Daoy (cell line): ENCODE data around the gene AUH. TPM values are rescaled to one million over a fixed set of nuclear protein-coding genes. Genes with fewer than 3 reads are reported as not detected.
"Not testable (repeated sequence)": the region's sequence is repeated elsewhere in the genome, so short reads cannot be mapped to it uniquely, and the experiment has no call there.

Source experiments
- DNase-seq: peaks from one replicate; pipeline ENCODE4 v3.0.0-alpha.2; 2015; ENCODE audit warnings: low read depth
- total RNA-seq: library from RNA; depleted of rRNA; stranded (reverse); fragments of >200 nt; shearing (Covaris generic); gene quantifications from 2 replicates; pipeline ENCODE4 v1.2.3, GENCODE V29; 2014; rRNA removed

Gene AUH, protein sequence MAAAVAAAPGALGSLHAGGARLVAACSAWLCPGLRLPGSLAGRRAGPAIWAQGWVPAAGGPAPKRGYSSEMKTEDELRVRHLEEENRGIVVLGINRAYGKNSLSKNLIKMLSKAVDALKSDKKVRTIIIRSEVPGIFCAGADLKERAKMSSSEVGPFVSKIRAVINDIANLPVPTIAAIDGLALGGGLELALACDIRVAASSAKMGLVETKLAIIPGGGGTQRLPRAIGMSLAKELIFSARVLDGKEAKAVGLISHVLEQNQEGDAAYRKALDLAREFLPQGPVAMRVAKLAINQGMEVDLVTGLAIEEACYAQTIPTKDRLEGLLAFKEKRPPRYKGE
- total RNA-seq: 21.4 and 29.0 TPM in 2 replicates

DNA sequence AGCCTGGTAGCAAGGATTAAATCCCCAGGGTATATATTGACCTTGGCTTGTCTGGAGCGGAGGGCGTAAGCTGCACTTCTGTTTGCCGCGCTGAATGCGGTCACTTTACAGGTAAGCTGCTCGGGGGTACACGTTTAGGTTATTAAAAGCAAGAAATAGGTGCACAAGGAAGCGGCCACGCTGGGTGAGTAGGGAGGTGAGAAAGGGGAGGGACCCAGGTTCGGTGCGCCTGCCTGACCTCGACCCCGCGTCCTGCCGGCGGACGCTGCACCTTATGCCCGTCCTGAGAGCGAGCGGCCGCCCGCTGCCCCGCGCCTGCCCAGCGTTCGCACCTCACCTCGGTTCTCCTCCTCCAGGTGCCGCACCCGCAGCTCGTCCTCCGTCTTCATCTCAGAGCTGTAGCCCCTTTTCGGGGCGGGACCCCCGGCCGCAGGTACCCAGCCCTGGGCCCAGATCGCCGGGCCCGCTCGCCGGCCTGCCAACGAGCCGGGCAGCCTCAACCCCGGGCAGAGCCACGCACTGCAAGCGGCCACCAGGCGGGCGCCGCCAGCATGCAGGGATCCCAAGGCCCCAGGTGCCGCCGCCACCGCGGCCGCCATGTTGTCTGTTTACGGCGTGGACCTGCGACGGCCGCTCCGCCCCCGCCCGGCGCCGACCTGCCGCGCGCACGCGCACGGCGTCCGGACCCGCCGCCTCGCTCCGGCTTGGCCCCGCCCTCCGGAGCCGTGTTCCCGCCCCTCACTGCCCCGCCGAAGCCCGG, at the start of gene AUH:
TSS of gene AUH (minus strand) at position 628 of the 760 bp plus-strand sequence. CDS start at position 599, 29 bp downstream.
- DNase-seq: peak; percentile 93

DNA sequence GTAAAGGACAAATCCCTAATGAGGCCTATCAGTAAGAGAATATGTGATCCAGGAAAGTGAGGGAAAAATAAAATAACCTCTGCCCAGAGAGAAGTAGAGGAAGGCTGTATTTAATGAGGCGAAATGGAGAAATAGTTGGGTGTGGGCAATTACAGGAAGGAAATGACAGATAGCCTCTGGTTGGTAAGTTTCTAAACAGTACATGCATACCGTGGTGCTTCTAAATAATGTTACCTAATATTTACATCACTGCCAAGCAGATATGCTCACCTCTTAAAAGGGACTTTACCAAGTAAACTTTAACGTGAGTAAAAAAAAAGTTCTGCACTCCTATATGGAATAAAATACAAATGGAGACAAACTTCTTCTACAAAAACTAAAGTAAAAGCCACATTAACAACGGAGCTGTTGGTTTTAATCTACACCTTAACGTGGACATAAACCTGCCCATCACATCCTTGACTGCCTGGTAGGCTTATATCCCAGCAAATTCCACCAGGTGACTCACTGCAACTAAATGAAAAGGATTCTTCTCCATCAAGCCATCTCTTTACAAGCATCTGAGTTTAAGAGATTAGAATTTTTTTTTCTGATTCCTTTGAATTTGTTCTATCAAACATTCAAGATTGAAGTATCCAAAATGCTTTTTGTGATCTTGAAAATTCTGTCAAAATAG, 49.5 kb upstream of the AUH start:
- DNase-seq: no peak

DNA sequence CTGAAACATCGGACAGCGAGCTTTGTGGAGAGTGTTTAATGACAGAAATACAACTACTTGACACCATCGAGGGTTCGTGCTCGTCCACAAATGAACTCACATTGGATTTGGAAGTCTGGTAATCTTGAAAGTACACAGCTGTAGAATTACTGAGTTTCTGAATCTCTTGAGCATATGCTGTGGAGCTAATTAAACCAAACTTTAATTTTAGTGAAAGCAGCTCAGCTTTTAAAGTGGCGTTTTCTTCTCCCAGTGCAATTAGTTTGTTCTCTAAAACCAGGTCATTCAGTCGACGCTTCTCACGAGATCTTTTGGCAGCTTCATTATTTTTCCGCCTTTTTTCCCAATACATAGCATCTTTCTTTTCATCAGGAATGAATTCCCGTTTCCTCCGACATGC, 48.4 kb upstream of the AUH start:
- DNase-seq: no peak

DNA sequence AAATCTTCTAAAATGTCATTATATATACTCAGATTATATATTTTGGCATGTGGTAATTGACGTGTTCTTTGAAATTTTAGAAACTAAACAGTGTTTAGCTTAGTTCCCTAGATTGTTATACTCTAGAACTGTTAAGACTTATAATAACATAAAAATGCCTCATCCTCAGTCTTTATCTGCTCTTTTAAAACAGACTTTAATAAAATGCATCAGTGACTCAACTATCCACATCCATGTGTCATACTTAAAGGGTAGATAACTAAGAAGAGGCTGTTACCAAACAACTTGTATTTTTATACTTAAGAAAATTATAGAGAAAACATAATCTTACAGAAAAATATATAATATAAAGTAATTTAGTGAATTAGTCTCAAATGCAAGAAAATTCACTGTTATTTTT, 46.8 kb upstream of the AUH start:
- DNase-seq: no peak

DNA sequence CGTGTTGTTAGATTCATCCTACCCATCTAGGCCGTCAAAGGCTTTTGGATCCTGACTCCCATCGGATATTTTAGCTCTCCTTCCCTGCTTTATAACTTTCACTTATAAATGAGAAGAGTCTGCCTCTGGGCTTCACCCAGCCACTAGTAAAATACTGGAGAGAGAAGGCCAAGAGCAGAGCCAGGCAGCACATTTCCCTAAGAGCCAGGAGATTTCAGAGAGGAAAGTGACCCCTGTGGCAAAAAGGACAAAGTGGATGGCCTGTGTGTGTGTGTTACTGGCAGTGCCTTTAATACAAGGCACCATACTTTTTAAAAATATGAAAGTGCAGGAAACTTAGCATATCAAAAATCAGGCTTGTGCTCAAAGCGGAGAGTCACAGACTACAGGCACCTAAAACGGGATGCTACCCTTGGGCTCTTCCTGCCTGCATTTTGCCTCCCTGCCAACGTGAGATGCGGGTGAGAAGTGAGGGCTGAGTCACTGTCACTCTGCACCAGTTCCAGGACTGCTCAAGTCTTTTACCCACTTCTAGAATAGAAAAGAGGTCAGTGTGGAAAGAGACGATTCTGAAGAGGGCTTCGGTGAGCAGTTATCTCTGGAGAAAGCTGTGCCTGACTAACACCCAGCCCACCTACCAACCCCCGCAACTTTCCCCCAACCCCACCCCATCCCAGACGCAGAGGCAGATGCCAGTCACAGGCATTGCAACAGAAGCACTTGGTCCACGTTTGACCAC, 46.0 kb upstream of the AUH start:
- peak; percentile 57 for DNase-seq

DNA sequence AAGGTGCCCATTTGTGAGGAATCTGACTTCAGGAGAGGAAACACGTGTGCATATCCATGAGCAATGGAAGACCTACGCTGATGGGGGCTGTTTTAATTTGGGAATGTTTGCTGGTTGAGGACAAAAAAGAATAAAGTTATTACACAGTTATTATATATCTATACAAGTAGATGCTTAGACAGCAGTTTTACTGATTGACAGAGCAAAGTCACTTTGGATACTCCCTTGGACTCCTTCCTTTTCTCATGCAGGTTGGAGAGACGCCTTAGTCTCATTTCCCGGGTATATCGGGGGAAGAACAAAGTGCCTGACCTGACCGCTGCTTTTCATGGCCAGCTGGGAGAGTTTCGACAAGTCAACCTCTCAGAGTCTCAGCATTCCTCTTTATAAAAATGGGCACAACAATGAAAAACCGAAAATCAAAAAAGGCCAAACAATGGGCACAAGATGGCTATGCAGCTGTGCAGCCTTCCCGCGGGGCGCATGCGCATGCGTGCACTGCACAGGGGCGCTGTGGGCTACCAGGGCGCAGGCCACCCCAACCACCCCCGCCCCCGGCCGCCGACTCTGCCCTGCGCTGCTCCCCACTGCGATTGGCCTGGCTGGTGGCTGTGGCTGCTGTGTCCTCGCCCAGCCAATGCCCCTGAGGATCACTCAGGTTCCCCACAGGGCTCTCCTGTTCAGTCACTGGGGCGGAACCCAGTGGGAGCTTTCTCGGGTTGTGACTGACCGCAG, 43.8 kb upstream of the AUH start:
- no peak for DNase-seq

DNA sequence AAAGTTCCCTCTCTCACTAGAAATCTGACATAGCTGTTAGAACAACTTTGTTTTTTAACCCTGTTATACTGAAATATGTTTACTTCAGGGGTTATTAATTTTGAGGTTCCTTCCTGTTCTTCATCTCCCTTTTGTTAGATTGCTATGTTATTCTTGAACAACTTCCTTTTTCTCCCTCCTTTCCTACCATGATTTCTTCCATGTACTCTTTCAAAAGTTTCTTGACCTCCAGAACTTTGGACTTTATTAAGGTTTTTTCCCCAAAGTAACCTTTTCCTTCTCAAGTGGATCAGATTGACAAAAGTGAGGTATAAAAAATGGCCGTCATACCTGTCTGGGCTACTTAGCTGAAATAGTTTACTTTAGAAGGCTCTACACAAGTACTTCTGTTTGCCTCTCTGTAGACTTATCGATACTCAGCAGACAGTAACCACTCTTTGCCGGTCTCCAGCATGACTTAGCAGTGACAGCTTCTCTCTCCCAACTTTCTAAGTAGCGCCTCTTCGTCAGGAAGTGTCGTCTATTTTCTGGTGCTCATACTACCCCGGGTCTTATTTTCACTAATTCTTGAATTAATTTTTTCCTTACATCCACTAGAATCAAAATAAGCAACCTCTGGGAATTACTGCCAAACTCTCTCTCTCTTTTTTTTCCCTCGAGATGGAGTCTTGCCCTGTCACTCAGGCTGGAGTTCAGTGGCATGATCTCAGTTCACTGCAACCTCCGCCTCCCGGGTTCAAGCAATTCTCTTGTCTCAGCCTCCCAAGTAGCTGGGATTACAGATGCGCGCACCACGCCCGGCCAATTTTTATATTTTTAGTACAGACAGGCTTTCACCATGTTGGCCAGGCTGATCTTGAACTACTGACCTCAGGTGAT, 42.2 kb upstream of the AUH start:
- no peak for DNase-seq

DNA sequence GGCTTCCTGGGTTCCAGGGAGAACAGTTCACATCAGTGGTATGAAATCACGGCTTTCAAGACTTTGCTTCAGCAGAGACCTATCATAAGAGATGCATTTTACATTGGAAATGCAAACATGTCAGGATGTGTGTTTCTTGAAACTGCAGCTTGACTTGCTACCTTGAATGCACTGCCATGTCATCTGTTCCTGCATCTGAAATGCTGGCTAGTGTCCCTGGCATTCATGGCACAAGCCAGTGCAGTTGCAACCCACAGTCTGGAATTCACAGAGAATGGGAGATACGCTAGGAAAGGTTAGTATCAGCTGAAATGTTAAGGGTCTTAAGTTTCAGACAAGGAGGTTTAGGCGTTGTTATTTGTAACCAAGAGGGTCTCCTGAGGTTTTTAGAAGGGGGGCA, 37.2 kb upstream of the AUH start:
- DNase-seq: no peak

DNA sequence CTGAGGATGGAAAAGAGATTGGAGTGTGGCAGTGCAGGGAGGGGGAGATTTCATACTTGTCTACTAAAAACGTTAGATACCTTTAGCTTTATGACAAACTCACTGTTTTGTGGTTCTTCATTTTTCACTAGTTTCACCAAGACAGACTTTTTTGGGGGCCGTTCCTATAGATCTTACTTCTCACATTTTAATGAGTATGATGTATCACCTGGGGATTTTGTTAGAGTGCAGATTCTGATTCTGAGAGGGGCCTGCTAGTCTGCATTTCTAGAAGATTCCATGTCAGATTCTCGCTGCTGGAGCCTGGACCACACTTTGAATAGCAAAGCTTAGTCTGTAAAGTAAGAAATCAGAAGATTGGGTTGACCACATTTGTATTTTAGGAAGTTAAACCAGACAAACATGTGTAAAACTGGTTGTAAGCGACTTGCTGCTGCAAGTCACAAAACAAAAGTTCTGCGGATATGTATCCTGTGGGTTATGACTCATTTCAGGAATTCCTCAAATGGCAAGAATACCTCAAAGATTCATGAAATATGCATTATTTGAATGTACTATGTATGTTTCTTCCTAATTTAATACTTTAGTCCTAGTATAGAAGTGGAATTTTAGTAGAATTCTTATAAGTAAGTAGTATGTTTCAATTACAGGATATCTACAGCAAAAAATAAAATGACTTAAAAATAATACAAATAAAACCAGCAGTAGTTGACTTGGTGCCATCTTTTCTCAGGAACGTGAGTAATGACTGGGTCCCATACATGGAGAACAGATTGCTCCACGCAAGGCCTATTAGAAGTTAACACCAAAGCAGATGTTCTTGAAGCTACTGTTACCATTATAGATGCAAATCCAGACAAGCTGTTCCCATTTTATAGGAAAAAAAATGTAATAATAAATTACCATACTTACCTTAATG, 34.1 kb upstream of the AUH start:
- peak; percentile 66 for DNase-seq

DNA sequence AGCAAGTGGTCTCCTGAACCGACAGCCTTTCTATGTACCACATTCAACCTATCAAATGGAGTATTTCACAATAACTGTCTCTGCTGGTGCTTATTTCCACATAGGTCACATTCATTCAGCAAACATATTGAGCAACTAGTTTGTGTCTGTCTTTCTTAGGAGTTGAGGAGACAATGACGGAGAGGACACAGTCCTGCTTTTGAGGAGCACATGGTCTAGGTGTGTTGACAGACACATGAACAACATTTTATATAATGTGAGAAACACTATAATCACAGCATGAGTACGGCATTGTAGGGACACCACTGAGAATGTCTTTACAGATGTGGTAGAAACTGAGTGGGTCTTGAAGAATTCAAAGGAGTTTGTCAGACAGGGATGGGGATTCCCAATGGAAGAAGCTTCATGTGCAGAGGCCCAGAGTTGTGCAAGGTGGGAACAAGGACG, 33.4 kb upstream of the AUH start:
- peak; percentile 13 for DNase-seq

DNA sequence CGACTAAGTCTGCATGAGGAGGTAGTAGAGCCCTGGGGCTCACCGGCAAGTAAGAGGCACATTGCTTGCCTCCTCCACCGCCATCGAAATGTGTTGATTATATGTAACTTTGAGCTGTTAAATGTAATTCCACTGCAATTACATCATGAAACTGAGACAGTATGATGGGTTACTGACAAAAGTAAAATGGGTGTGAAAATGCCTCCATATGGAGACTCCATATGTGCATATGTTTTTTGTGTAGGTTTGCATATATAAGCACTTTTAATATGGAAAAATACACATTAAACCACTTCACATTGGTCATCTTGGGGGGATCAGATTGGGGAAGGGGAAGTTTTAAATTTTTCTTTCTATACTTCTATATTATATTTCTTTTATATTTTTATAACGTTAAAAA, 32.1 kb upstream of the AUH start:
- DNase-seq: no peak

DNA sequence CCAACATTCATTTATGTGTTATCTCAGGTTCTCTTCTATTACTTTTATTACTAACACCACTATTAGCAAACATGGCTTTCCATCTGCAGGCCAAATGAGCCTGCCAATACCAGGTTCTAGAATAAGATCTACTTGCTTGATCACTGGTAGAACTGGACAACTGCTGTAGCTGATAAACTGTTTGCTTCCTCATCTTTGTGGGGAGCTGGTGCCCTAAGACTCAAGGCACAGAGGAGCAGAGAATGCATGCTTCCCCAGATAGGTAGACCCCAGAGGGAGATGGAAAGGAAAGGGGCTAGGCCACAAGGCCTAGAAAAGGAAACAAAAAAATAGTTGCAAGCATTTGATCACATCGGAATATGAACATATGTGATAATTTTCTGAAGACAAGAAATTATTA, 30.7 kb upstream of the AUH start:
- no peak for DNase-seq

DNA sequence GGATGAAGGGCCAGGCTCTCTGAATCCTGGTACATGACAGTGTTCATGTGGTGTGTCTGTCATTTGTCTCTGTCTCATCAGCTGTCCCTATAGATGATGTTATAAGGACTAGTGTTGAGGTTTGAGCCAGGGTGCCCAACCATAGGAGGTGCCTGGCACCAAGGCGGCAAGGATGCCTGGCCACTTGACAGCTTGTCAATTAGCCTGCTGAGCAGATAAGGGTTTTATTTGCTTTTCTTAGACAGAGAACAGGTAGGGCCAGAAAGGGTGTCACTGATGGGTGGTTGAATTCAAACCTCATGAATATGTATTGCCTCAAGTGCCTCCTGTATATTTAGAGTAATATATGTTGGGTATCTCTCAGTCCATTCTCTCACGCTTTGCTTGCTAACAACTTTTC, 30.1 kb upstream of the AUH start:
- no peak for DNase-seq

DNA sequence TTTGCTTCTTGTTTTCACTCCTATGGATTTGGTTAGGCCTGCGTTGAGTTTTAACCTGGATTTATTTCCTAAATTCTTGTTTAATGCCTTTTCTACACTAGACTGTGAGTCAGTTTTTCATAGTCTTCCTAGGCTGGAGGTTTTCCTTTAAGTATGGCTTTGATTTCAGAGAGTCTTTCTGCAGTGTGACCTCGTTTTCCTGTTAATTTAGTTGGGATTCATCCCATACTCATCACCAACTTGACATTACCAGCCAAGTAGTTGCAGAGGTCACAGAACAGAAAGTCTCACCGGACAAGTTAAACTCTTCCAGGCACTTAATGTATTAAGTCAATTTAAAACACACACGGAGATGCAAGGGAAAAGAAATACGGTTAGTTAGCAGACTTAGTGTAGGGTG, 29.7 kb upstream of the AUH start:
- DNase-seq: peak; percentile 11

DNA sequence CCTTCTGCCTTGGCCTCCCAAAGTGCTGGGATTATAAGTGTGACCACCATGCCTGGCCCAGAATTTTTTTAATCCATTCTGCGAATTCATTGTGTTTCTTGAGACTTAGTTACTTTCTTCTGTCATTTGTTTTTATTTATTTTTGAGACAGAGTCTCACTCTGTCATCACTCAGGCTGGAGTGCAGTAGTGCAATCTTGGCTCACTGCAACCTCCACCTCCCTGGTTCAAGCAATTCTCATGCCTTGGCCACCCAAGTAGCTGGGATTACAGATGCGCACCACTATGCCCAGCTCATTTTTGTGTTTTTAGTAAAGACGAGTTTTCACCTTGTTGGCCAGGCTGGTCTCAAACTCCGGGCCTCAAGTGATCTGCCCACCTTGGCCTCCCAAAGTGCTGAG, 28.0 kb upstream of the AUH start:
- DNase-seq: not testable (repeated sequence)

DNA sequence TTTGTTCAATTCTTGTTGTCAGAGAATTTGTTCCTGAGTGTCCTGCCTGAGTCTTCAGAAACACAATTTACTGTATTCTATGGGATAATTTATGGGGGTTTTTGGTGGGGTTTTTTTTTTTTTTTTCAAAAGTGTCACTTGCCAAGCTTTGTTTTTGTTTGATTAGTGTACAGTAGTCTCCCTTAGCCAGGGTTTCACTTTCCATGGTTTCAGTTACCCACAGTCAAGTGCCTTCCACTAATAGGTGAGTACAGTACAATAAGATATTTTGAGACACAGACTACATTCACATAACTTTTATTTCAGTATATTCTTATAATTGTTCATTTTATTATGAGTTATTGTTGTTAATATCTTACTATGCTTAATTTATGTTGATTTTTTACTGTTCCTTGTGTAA, 25.0 kb upstream of the AUH start:
- no peak for DNase-seq

DNA sequence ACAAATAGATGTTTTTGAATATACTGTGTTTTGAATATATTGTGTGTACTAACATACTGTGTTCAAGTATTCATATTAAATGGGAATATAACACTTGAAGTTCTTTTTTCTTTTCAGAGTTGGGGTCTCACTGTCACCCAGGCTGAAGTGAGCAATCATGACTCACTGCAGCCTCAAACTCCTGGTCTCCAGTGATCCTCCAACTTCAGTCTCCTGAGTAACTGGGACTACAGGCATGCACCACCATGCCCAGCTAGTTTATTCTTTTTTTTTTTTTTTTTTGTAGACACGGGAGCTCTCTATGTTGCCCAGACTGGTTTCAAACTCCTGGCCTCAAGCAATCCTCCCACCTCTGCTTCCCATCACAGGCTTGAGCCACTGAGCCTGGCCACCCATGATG, 23.2 kb upstream of the AUH start:
- DNase-seq: peak; percentile 17

DNA sequence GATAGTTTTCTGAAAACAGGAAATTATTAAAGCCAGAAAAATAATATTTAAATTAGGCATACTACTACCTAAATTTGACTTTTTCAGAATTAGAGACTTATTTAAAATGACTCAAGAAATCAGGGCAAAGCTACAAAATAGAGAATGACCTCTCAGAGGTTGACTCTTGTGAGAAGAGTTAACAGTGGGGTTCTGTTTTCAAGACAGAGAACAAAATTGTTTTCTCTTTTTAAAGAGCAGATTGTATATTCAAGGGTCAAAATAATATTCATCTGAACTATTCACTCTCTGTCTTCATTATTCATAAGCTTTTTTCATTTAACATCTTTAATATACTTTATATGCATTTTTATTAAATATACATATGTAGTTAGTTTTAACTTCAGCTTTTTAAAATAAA, 21.9 kb upstream of the AUH start:
- no peak for DNase-seq

DNA sequence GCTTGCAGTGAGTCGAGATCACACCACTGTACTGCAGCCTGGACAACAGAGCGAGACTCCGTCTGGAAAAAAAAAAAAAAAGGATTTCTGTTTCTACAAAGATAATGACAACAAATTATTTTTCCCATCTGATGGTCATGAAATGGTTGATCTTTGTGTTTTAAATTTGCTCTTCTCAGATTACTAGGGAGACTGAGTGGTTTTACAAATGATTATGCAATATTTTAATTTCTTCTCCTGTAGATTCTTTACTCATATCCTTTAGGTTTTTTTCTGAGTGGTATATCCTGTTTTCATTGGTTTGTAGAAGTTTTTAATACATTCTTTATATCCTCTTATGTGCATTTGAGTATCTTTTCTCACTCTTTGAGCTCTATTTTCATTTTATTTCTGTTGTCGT, 20.6 kb upstream of the AUH start:
- DNase-seq: no peak
